ENCODE data around the gene ATF5.

GRCh38 chr19:49977881-49978280, 48.9 kb downstream of the ATF5 start:
- TF ChIP-seq CTCF (IDR thresholded peaks at IDR 0.05; ENCODE audit: insufficient read depth, low read length, poor library complexity, severe bottlenecking) = no peak
- no peak for TF ChIP-seq EZH2phosphoT487 (conservative IDR thresholded peaks at IDR 0.05; ENCODE audit: low read length)

All from SU-DHL-6 (cell line).